Natural killer cell (primary cell): Measurements from ENCODE around the gene PGAP3. TPM values are rescaled to one million over a fixed set of nuclear protein-coding genes. Genes with fewer than 3 reads are reported as not detected.
A peak's percentile ranks its signal among the peaks of the same experiment; 100 is the strongest.

Source experiments
- ATAC-seq, 3 donors: fragments of 150-1000 bp in 2 of 3; fragments of 200-7000 bp in 1 of 3; cut with Tn5 transposase; 1 replicate in 1 of 3; 2 replicates in 2 of 3; pipeline ENCODE4 v1.10.0; 2021; ENCODE audit warnings: mild to moderate bottlenecking in 2 of 3, moderate library complexity in 2 of 3
- DNase-seq, 2 donors: peaks; one replicate each; pipeline versions ENCODE4 v3.0.0 to v3.0.0-alpha.2; 2013 to 2021; ENCODE audit warnings: mixed read lengths in 1 of 2
- H3K27ac ChIP-seq: one replicate; pipeline ENCODE4 v1.5.1; 2013; ENCODE audit warnings: mild to moderate bottlenecking, low read length
- H3K27me3 ChIP-seq: one replicate; pipeline ENCODE4 v1.6.1; 2013; ENCODE audit warnings: low read length; ENCODE audit not compliant: control insufficient read depth, insufficient read depth
- H3K36me3 ChIP-seq: one replicate; pipeline ENCODE4 v1.6.1; 2013; ENCODE audit warnings: low read length; ENCODE audit not compliant: control insufficient read depth, insufficient read depth
- H3K4me1 ChIP-seq: one replicate; pipeline ENCODE4 v1.6.1; 2013; ENCODE audit warnings: low read length; ENCODE audit not compliant: control insufficient read depth, insufficient read depth
- H3K4me3 ChIP-seq: one replicate; pipeline ENCODE4 v1.5.1; 2013; ENCODE audit warnings: low read length
- H3K9me3 ChIP-seq: one replicate; pipeline ENCODE4 v1.6.1; 2013; ENCODE audit warnings: low read length; ENCODE audit not compliant: control insufficient read depth, insufficient read depth
- H3K27ac Mint-ChIP-seq, 2 donors: one replicate each; pipeline ENCODE4 v1.8.0; 2022; ENCODE audit warnings: mild to moderate bottlenecking in 2 of 2, mixed read lengths in 2 of 2, moderate library complexity in 1 of 2
- H3K27me3 Mint-ChIP-seq, 2 donors: one replicate each; pipeline ENCODE4 v1.8.0; 2022; ENCODE audit warnings: low read depth in 2 of 2, mixed read lengths in 2 of 2
- H3K36me3 Mint-ChIP-seq: one replicate; pipeline ENCODE4 v1.8.0; 2022; ENCODE audit warnings: mixed read lengths
- H3K4me1 Mint-ChIP-seq, 2 donors: one replicate each; pipeline ENCODE4 v1.8.0; 2022; ENCODE audit warnings: mixed read lengths in 2 of 2
- H3K4me3 Mint-ChIP-seq: one replicate; pipeline ENCODE4 v1.8.0; 2022; ENCODE audit warnings: mild to moderate bottlenecking, moderate library complexity, mixed read lengths
- H3K9me3 Mint-ChIP-seq, 2 donors: one replicate each; pipeline ENCODE4 v1.8.0; 2022; ENCODE audit warnings: mixed read lengths in 2 of 2
- WGBS: methylation state at CpG from one replicate; pipeline ENCODE4 v1.1.7; 2013; ENCODE audit warnings: missing lambda C conversion rate; ENCODE audit not compliant: insufficient coverage; 5-methylcytosine and 5-hydroxymethylcytosine counted together
- intact Hi-C: fragments of 100-400 bp; cut with micrococcal nuclease; formaldehyde crosslinking; loops from one replicate; pipeline ENCODE4 v1.14.2; 2022
- total RNA-seq, 4 donors: library from RNA; stranded (reverse); fragments of 120-200 nt in 1 of 4; gene quantifications; one replicate each; pipeline versions ENCODE4 v1.2.3 to v1.2.4, GENCODE V29; 2013 to 2022
- TF ChIP-seq, protein P1 (sequence below): fragments of 200-600 bp; IDR thresholded peaks from one replicate; pipeline ENCODE4 v1.8.0; 2022; ENCODE audit warnings: antibody characterized with exemption

Gene PGAP3
- total RNA-seq, 3 donors from 2014 or later (not counting 1 experiment from before 2014, with no cell fraction given), result 45.8 to 57.8 (median 52.4) TPM

GRCh38 chr17:39673335-39674081, 14.3 kb downstream of the PGAP3 start:
- Histone ChIP-seq H3K36me3 (no peaks in the 10 kb centered on the region), H3K4me1 (peaks cover 49% of the 10 kb centered on the region), H3K9me3 (no peaks in the 10 kb centered on the region), H3K27ac (no peak overlapping the region), H3K27me3 (peaks cover 3% of the 10 kb centered on the region), H3K4me3 (no peak overlapping the region)
- TF ChIP-seq, protein P1, sequence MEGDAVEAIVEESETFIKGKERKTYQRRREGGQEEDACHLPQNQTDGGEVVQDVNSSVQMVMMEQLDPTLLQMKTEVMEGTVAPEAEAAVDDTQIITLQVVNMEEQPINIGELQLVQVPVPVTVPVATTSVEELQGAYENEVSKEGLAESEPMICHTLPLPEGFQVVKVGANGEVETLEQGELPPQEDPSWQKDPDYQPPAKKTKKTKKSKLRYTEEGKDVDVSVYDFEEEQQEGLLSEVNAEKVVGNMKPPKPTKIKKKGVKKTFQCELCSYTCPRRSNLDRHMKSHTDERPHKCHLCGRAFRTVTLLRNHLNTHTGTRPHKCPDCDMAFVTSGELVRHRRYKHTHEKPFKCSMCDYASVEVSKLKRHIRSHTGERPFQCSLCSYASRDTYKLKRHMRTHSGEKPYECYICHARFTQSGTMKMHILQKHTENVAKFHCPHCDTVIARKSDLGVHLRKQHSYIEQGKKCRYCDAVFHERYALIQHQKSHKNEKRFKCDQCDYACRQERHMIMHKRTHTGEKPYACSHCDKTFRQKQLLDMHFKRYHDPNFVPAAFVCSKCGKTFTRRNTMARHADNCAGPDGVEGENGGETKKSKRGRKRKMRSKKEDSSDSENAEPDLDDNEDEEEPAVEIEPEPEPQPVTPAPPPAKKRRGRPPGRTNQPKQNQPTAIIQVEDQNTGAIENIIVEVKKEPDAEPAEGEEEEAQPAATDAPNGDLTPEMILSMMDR, result no peak
- Mint-ChIP-seq H3K27me3 (no peaks in the 10 kb centered on the region), H3K4me3 (no peak overlapping the region), H3K27ac (no peak overlapping the region), H3K9me3 (no peaks in the 10 kb centered on the region), H3K36me3 (no peaks in the 10 kb centered on the region), H3K4me1 (peaks cover 34 to 50% of the 10 kb centered on the region in 2 donors)
- intact Hi-C loops, result loop anchor here (10.0 kb wide), 1 partner anchor 61 kb away; the partner anchor contains the start of genes GRB7 and MIEN1
- ATAC-seq (no peak), DNase-seq (no peak)
- WGBS, result 84% methylated on average over 13 of the region's 13 CpGs

- Mint-ChIP-seq H3K27ac (peak overlapping the region in 1 of 2 donors; percentile 24), H3K9me3 (no peaks in the 10 kb centered on the region), H3K4me3 (no peak overlapping the region), H3K27me3 (no peaks in the 10 kb centered on the region), H3K4me1 (peaks cover 29 to 50% of the 10 kb centered on the region in 2 donors), H3K36me3 (no peaks in the 10 kb centered on the region)
- no peak overlapping the region for H3K4me3 ChIP-seq
- ATAC-seq, result no peak
- no peaks in the 10 kb centered on the region for H3K36me3 ChIP-seq
- intact Hi-C loops, result loop anchor here (10.0 kb wide), 1 partner anchor 62 kb away; the partner anchor contains the start of genes GRB7 and MIEN1
- WGBS, result 91% methylated on average over 15 of the region's 15 CpGs
- H3K4me1 ChIP-seq, result peaks cover 47% of the 10 kb centered on the region
- no peaks in the 10 kb centered on the region for H3K9me3 ChIP-seq
- DNase-seq, result no peak
- H3K27ac ChIP-seq, result no peak overlapping the region
- H3K27me3 ChIP-seq, result peaks cover 3% of the 10 kb centered on the region
- TF ChIP-seq, protein P1, result peak; percentile 3
These were observed 15.1 kb downstream of the PGAP3 start for GRCh38 chr17:39672522-39673334.

DNA sequence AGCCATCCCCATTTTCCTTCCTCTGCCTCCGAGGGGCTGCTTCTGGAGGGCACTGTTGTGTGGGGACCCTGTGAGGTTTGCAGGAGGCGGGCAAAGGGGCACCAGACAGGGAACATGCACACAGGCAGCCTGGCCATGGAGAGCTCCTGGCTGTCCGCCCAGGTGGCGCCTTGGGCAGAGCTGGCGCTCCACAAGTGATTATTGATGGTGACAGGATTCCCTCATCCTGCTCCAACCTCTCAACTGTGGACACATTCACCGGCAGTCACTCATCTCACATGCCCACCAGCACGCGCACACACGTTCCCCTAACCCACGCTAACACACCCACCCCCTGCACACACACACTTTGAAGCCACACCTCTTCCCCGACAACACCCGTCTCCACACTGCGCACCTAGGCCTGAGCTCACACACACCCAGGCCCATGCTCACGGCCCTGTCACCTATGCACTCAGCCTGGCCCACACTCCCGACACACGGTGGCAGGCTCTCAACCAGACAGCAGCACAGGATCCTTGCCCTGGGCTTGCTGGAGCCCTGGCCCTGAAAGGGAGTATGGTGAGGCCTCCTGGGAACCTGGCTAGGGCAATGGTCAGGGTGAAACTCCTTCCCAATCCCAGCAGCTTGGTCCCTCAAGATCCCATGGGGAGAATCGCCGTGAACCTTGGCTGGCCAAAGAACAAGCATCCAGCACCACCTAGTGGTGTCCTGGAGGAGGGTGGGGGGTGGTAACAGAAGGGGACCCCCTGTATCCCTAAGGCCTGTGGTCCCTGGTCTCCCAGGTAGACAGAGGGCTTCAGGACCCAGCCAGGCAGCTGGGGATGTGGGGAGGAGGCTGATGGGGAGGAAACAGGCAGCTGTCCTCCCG, 16.0 kb downstream of the PGAP3 start:
- Histone ChIP-seq H3K27me3 (peaks cover 3% of the 10 kb centered on the region), H3K9me3 (no peaks in the 10 kb centered on the region), H3K36me3 (no peaks in the 10 kb centered on the region), H3K4me1 (peaks cover 47% of the 10 kb centered on the region), H3K27ac (no peak overlapping the region), H3K4me3 (no peak overlapping the region)
- DNase-seq (peak in 1 of 2 donors; percentile 36), ATAC-seq (no peak)
- Mint-ChIP-seq H3K4me3 (no peak overlapping the region), H3K4me1 (peaks cover 21 to 45% of the 10 kb centered on the region in 2 donors), H3K27me3 (no peaks in the 10 kb centered on the region), H3K36me3 (no peaks in the 10 kb centered on the region), H3K27ac (peak overlapping the region in 1 of 2 donors; percentile 24), H3K9me3 (no peaks in the 10 kb centered on the region)
- WGBS, result 59% methylated on average over 19 of the region's 19 CpGs
- intact Hi-C loops, result loop anchor here (10.0 kb wide), 1 partner anchor 63 kb away; the partner anchor contains the start of genes GRB7 and MIEN1
- TF ChIP-seq, protein P1, result peak; percentile 12
